ENCODE data around the gene FHL3.

Gene FHL3

DNA sequence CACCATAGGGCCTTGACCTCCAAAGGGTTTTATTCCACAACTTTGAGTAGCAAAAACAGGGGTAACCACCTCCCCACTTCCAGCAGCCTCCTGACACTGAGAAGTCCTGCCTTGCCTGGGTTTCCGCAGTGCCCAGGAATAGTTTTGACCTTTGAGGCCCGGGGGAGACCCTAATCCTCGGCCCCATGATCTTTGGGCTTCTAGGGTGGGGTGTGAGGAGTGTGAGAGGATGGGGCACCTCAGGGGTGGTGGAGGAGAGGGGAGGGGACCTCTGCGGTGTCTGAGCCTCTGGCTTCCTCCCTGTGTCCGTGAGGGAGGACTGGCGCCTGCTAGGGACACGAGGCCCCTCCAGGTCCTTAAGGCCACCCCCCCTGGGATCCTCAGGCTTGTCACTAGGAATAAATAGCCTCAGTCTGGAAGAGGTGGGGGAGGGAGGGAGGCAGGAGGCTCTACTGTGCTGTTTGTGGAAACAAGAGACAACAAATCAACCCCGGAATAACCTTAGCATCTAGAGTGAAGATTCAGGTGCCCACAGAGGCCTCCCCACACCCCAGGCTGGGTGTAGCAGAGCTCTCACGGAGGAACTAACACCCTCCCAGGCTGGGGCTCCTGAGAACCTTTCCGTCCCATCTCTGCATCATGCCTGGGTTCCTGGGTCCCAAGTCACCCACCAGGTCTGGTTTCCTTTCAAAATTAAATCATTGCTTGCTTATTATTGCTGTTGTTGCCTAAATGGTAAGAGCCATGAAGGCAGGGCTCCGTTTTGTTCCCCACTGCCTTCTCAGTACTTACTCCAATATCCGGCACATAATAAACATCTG, 904 bp upstream of the FHL3 start:
- H3K4me1 Mint-ChIP-seq, result peaks cover 50% of the 10 kb centered on the region
- no peaks in the 10 kb centered on the region for H3K36me3 Mint-ChIP-seq
- H3K9me3 Mint-ChIP-seq, result no peaks in the 10 kb centered on the region
- peak overlapping the region; percentile 90 for H3K27ac Mint-ChIP-seq
- peak overlapping the region; percentile 76 for H3K4me3 Mint-ChIP-seq
- no peaks in the 10 kb centered on the region for H3K27me3 Mint-ChIP-seq

DNA sequence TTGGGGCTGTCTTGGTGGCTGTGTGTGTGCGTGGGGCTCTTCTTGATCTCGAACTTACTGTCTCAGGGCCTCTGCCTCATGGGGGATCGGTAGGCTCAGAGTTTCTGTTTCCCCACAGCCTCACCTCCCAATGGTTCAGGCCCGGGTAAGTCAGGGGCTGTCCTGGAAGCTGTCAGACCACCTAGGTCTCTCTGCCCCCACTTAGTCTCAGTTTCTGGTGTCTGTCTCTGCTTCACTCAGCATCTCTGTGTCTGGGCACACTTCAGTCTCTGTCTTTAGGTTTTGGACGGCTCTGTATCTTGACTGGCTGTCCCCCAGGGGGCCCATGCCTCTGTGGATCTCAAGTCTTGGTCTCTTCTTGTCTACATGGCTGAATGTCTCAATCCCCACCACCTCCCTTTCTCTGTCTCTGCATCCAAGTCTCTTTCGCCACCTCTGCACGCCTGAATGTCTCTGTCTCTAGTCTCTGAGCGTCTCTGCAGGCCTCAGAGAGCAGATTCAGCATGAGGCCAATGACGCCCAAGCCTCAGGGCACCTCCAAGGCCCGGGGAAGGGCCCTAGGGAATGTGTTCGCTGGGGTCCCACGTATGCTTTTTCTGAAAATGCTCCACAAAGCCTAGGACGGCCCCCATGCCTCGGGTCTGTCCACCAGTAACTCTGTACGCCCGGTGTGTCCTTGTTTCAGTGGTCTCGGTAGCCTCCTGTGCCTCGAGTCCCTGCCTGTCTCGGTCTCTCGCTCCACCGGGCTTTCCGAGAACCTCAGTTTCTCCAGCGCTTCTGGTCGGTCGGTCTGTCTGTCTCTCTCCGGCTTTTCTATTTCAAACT, 818 bp downstream of the FHL3 start:
- Mint-ChIP-seq H3K27ac (peak overlapping the region; percentile 59), H3K36me3 (no peaks in the 10 kb centered on the region), H3K27me3 (no peaks in the 10 kb centered on the region), H3K9me3 (no peaks in the 10 kb centered on the region), H3K4me1 (peaks cover 53% of the 10 kb centered on the region), H3K4me3 (peak overlapping the region; percentile 86)

DNA sequence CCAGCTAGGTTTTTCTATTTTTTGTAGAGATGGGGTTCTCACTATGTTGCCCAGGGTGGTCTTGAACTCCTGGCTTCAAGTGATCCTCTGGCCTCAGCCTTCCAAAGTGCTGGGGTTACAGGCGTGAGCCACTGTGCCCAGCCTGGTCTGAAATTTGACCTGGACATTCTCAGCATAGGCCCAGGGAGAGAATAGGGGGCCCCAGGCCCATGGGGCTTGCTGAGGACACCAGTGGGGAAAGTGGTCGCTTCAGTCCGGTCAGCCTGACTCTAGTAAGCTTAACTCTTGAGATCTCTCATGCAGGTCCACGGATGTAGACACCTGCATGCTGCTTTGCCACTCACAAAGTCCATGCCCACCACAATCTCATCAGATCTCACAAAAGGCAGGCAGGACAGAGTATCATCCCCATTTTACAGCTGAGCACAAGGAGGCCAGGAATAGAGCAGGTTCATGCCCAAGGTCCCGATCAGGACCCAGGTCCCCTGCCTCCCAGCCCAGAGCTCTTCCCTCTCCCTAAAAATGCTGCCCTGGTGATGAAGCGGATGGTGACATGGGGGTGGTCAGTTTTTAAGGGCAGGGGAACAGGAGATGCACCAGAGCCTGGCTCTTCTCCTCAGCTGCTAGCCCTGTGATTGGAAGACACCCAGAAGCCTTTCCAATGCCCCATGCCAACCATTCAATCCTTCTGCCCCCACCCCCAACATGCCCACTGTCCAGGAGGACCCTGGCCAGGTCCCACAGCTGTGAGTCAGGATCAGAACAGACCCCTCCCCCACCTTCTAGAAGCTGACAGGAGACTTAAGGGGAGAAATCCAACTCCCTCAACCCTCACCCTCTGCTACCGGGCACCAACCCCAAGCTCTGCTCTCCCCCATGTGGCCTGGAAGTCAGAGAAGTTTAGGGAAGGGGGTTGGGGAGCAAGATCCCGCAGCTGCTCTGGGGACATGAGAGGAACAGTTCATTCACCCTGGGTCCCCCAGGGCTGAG, 1.8 kb downstream of the FHL3 start:
- Mint-ChIP-seq H3K36me3 (no peaks in the 10 kb centered on the region), H3K4me3 (peak overlapping the region; percentile 86), H3K27ac (no peak overlapping the region), H3K4me1 (peaks cover 53% of the 10 kb centered on the region), H3K27me3 (no peaks in the 10 kb centered on the region), H3K9me3 (no peaks in the 10 kb centered on the region)

DNA sequence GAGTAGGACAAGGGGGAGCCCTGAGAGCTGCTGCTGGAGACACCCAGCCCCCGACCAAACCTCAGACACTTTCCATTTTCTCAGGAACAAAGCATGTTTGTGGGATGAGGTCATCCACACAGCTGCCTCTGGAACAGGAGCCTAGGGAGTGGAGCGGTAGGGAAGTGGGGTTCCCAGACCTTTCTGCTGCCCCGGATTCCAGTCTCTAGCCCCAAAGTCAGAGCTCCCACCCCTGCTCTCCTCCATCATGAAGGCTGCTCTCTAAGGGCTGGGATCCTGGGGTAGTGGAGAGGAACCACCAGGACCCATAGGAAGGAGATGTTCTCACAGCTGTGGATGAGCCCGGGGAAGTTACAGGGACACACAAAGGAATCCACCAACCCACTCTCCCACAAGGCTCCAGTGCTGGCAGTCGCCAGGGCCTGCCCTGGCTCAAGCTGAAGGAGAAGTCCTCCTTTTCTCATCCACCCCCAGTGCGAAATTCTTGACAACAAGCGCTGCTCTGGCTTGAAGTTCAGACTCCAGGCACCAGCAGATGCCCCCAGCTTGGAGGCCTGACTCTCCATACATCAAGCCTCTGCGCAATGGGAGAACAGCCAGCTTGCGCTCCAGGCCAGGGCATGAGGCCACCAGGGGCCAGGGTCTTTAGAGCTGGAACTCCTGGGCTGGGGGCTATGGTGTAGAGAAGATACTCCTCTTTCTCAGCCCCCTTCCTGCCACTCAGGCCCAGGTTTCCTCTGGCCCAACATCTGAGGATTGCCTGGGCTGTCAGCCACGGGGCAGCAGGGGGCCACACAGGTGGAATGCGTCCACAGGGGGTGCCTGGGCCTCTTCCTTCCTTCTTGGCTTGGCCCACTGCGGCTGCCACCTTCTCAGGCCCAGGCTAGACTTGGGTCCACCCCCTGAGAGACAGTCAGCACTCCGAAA, 4.5 kb downstream of the FHL3 start:
- Mint-ChIP-seq H3K27me3 (no peaks in the 10 kb centered on the region), H3K27ac (peak overlapping the region; percentile 59), H3K9me3 (no peaks in the 10 kb centered on the region), H3K4me3 (no peak overlapping the region), H3K4me1 (peaks cover 67% of the 10 kb centered on the region), H3K36me3 (peaks cover 1% of the 10 kb centered on the region)

DNA sequence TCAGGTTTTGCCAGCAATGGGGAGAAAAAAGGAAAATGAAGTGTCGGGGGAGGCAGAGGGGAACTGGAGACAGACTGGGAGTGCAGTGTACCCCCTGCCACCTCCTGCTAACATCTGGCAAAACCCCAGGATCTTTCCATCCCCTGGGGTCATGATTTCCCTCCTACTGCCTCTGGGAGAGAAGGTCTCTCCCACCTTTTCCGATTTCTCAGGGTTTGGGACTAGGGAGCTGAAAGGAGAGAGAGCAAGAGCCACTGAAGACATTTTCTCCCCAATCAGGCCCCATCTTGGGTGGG, 5.1 kb downstream of the FHL3 start:
- Mint-ChIP-seq H3K9me3 (no peaks in the 10 kb centered on the region), H3K4me3 (no peak overlapping the region), H3K27ac (peak overlapping the region; percentile 59), H3K27me3 (no peaks in the 10 kb centered on the region), H3K4me1 (peaks cover 71% of the 10 kb centered on the region), H3K36me3 (peaks cover 1% of the 10 kb centered on the region)

DNA sequence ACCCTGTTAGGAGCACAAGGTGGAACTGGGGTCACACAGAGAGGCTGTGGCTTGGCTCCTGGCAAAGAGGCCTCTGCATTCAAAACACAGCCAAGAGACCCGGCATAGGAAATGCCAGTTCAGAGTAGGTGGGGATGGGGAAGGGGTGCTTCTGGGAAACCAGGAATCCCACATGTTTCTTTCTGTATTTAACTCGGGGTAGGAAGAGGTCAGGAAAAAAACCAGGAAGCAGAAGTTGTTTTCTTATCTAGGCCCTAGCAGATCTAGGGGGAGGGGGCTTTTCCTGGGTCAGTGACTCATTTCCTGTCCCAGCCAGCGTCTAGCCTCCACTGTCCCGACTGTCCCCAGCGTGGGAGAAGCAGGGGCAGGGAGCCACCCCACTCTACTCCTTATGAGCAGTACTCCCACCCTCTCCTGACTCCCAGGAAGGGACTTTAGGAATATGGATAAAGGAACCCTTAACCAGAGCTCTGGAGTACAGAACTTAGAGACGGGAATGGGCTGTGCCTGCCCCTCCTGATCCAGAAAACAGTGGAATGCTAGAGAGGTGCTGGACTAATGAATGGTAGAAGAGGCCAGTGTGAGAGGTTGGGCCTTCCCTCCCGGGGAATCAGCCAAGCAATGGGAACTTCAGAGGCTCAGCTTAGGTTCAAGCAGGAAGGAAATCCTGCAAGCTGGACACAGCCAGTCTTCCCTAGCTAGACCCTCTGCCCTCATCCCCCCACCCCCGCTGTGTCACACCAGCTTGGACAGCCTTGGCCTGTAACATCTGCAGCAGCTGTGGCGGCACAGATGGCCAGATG, 5.7 kb downstream of the FHL3 start:
- Mint-ChIP-seq H3K9me3 (no peaks in the 10 kb centered on the region), H3K4me3 (peak overlapping the region; percentile 51), H3K27ac (peak overlapping the region; percentile 92), H3K27me3 (no peaks in the 10 kb centered on the region), H3K4me1 (peaks cover 75% of the 10 kb centered on the region), H3K36me3 (peaks cover 3% of the 10 kb centered on the region)

DNA sequence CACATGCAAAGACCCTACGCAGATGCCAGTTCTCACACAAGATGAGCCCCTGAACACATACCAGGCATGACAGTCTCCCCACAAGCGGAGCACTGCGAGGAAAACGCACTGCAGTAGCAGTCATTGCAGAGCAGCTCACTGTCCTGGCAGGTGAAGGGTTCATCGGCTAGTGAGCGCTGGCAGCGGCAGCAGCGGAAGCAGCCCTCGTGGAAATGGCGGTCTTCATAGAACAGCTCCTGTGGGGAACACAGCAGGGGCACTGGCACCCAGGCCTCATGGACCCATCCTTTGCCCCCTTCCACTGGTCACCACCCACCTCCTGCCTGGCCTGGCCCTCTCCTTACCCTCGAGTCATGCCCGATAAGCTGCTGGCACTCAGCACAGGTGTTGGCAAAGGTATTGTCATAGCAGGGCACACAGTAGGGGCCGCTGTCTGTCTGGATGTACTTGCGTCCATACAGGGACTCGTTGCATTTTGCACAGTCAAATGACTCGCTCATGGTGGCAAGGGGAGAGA, 6.3 kb downstream of the FHL3 start:
- Mint-ChIP-seq H3K4me3 (peak overlapping the region; percentile 51), H3K9me3 (no peaks in the 10 kb centered on the region), H3K27ac (peak overlapping the region; percentile 92), H3K36me3 (peaks cover 3% of the 10 kb centered on the region), H3K4me1 (peaks cover 72% of the 10 kb centered on the region), H3K27me3 (no peaks in the 10 kb centered on the region)

DNA sequence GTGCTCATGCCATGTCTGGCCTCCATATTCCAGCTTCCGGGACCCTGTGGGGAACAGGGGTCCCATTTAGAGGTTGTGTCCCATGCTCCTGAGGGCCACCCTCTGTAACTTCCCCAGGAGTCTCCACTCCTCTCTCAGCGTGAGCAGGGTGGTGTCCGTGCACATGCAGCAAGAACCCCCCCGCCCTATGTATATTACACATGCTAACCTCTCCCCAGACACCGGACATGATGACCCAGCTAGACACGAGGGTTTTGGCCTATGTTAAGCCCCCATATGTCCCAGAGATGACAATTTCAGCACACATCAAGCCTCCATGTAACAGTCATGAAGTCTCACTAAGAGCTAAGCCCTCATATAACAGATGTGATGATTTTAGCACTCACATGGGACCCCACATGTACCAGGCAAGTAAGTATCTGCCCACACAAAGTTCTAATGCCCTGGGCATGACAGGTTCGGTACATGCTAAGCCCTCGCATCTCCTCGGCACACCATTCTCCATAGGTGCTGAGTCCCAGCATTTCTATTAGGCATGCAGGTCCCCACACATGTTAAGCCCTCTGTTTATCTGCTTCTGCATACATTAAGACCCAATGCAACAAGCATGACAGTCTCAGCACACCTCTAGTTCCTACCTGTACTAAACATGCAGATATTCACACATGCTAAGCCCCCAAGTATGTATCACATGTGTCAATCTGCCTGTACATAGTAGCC, 7.1 kb downstream of the FHL3 start:
- Mint-ChIP-seq H3K27ac (peak overlapping the region; percentile 63), H3K9me3 (no peaks in the 10 kb centered on the region), H3K4me1 (peaks cover 66% of the 10 kb centered on the region), H3K4me3 (no peak overlapping the region), H3K36me3 (peaks cover 3% of the 10 kb centered on the region), H3K27me3 (no peaks in the 10 kb centered on the region)

DNA sequence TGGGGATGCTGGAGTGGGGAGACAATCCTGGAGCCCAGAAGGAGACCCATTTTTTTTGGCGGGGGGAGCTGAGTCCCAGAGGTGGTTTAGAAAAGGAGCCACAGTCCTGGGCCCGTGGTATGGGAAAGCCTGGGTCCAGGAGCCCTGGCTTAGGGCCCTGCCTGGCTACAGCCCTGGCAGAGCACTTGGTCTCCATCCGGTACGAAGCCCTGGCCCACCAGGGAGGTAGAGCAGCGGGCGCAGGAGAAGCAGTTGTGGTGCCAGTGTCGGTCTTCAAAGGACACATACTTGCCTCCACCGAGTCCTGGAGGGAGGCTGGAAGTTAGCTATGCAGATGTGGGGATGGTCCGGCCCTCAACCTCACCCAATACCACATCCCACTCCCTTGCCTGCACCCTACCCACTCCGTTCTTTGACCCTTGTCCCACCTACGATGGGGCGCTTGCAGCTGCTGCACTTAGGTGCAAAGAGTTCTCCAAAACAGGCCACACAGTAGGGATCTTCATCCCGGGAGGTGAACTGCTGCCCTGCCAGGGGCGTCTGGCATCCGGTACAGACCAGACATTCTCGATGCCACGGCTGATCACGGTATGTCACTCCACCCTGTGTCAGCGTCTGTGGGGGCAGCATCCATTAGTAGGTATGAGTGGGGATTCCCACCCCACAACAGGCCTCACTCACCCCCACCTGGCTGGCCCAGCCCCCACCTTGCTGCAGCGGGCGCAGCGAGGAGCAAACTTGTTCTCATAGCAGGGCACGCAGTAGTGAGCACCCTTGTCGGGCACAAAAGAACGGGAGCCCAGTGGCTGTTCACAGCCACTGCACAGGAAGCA, 7.8 kb downstream of the FHL3 start:
- Mint-ChIP-seq H3K27ac (no peak overlapping the region), H3K4me1 (peaks cover 63% of the 10 kb centered on the region), H3K9me3 (no peaks in the 10 kb centered on the region), H3K27me3 (no peaks in the 10 kb centered on the region), H3K4me3 (no peak overlapping the region), H3K36me3 (peaks cover 3% of the 10 kb centered on the region)

DNA sequence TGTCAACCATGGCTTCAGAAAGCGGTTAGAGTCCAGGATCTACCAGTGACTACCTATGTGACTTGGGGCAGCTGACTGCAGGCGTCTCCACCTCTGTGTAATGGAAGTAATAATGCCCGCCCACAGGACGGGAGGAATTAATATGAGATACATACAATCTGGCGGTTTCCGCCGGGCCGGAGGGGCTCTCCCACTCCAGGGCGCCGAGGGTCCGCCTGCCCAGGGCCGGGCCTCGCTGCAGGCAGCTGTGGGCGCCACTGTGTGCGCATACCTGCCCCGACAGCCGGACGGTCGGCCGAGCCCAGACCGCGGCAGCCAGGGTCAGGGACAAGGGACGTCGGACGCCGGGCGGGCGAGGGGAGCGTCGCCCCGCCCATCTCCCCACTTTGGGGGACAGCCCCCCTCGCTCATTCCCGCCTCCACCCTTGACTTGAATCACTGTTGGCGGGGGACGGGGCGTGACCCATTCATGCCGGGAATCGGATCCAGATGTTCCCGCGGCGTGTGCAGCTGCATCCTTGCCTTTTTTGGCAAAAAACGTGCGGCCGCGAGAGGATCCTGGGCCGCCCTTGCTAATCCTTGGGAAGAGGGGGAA, 9.5 kb downstream of the FHL3 start:
- peaks cover 55% of the 10 kb centered on the region for H3K4me1 Mint-ChIP-seq
- peak overlapping the region; percentile 83 for H3K4me3 Mint-ChIP-seq
- H3K36me3 Mint-ChIP-seq, result peaks cover 3% of the 10 kb centered on the region
- H3K9me3 Mint-ChIP-seq, result no peaks in the 10 kb centered on the region
- no peaks in the 10 kb centered on the region for H3K27me3 Mint-ChIP-seq
- no peak overlapping the region for H3K27ac Mint-ChIP-seq

DNA sequence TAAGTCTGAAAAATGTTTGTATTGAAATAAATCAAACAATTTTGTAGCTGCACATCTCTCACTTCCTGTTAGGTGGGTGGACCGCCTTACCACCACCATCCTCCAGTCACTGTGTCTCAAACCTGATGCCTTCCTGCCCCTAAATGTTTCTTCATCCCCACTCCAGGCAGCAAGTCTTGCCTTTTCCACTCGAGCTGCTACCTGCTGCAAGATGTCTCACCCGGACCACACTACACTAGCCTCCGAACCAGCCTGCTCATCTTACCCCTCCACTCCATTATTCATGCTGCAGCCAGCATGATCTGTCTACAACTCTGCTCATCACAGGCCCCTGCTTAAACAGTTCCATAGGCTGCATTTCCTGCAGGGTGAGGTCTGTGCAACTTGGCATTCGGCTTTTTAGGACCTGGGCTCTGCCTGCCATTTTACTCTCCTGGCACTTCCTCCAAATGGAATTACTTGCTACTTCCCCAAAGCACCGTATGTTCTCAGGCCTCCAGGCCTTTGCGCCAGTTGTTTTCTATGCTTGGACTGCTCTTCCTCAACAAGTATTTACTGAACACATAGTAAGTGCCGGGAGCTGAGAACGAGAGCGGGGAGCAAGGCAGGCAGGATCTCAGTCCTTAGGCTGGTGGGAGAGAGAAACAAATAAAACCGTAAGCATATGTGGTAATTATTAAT, 10.3 kb downstream of the FHL3 start:
- Mint-ChIP-seq H3K9me3 (no peaks in the 10 kb centered on the region), H3K36me3 (peaks cover 3% of the 10 kb centered on the region), H3K4me3 (peak overlapping the region; percentile 83), H3K4me1 (peaks cover 50% of the 10 kb centered on the region), H3K27ac (peak overlapping the region; percentile 80), H3K27me3 (no peaks in the 10 kb centered on the region)

DNA sequence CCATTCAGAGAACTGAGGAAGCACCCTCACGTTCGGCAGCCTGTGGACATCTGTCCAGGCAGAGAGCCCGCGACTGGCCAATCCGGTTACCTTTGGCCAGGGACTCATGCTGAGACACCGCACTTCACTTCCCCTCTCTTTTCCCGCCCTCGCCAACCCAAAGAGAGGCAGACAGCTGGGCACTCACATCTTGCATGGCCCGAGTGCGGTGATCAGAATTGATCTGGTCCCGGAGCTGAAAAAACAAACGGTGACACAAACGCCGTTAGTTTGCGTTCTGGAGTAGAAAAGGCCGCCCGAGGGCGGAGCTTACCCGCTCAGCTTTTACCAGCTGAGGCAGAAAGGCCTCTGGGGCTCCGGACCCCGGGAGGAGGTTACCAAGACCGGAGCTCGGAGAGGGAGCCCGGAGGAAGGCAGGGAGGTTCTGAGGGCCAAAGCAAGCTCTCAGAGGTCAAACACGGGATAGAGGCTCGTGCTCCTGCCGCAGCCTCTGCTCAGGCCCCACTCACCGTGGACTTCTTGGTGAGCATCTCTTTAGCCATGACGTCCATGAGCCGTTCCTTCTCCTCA, 15.9 kb downstream of the FHL3 start:
- Mint-ChIP-seq H3K27ac (peak overlapping the region; percentile 95), H3K4me1 (peaks cover 23% of the 10 kb centered on the region), H3K36me3 (peaks cover 6% of the 10 kb centered on the region), H3K27me3 (no peaks in the 10 kb centered on the region), H3K4me3 (peak overlapping the region; percentile 98), H3K9me3 (no peaks in the 10 kb centered on the region)

Measured in activated naive CD4-positive, alpha-beta T cell treated with anti-CD3 and anti-CD28 coated beads, Interleukin-2, amount 50 U/mL, for 24 hours (primary cell).